Stimulated activated CD4-positive, alpha-beta T cell treated with anti-CD3 and anti-CD28 coated beads, Interleukin-4, amount 100 ng/mL, for 48 hours (primary cell): Measurements from ENCODE around the gene SAFB2.
A peak's percentile ranks its signal among the peaks of the same experiment; 100 is the strongest.

Experiments used
- DNase-seq, 2 donors: peaks; one replicate each; pipeline ENCODE4 v3.0.0-alpha.2; 2020; ENCODE audit warnings: low read depth in 2 of 2

SAFB2 gene

GRCh38 chr19:5622465-5623396 lies at the start of gene SAFB2, which contains the start of gene SAFB:
SAFB2 (minus strand) TSS chr19:5622776; CDS start chr19:5622715, 61 bp downstream.
SAFB (plus strand) TSS chr19:5623083; CDS start chr19:5623206, 123 bp downstream.
- DNase-seq, result peak; percentile 96 to 98

GRCh38 chr19:5671600-5671999 lies 49.0 kb upstream of the SAFB2 start:
- DNase-seq, result no peak

- no peak for DNase-seq
Measured at GRCh38 chr19:5669212-5669611, 46.6 kb upstream of the SAFB2 start.

GRCh38 chr19:5667751-5668271 lies 45.2 kb upstream of the SAFB2 start:
- no peak for DNase-seq

- DNase-seq, result no peak
Measured at GRCh38 chr19:5666921-5667610, 44.5 kb upstream of the SAFB2 start.

- DNase-seq, result no peak
Measured at GRCh38 chr19:5665781-5666513, 43.4 kb upstream of the SAFB2 start.

GRCh38 chr19:5664515-5664914 lies 41.9 kb upstream of the SAFB2 start:
- no peak for DNase-seq

GRCh38 chr19:5663904-5664303 lies 41.3 kb upstream of the SAFB2 start:
- no peak for DNase-seq

GRCh38 chr19:5661483-5661882 lies 38.9 kb upstream of the SAFB2 start:
- DNase-seq, result no peak

GRCh38 chr19:5655412-5655811 lies 32.8 kb upstream of the SAFB2 start:
- DNase-seq, result no peak

- no peak for DNase-seq
Measured at GRCh38 chr19:5654931-5655330, 32.4 kb upstream of the SAFB2 start.

GRCh38 chr19:5652261-5652660 lies 29.7 kb upstream of the SAFB2 start:
- DNase-seq, result no peak

GRCh38 chr19:5651361-5651760 lies 28.8 kb upstream of the SAFB2 start:
- DNase-seq, result no peak

GRCh38 chr19:5648464-5648863 lies 25.9 kb upstream of the SAFB2 start:
- DNase-seq, result no peak

- DNase-seq, result no peak
Measured at GRCh38 chr19:5646703-5647102, 24.1 kb upstream of the SAFB2 start.

GRCh38 chr19:5645409-5645808 lies 22.8 kb upstream of the SAFB2 start:
- DNase-seq, result no peak

GRCh38 chr19:5644037-5644436 lies 21.5 kb upstream of the SAFB2 start:
- DNase-seq, result no peak

- no peak for DNase-seq
Measured at GRCh38 chr19:5643060-5643459, 20.5 kb upstream of the SAFB2 start.

- DNase-seq, result no peak
Measured at GRCh38 chr19:5642204-5642603, 19.6 kb upstream of the SAFB2 start.

GRCh38 chr19:5641171-5641570 lies 18.6 kb upstream of the SAFB2 start:
- no peak for DNase-seq

GRCh38 chr19:5637971-5638370 lies 15.4 kb upstream of the SAFB2 start:
- no peak for DNase-seq

GRCh38 chr19:5635427-5635826 lies 12.9 kb upstream of the SAFB2 start:
- DNase-seq, result no peak
